NCI-H774 (cell line): Measurements from ENCODE around the gene FHL1.

Experiments used
- DNase-seq: peaks from one replicate; lab custom pipeline; 2025; lab: John Stamatoyannopoulos, UW

The FHL1 gene

GRCh38 chrX:136189222-136189621 lies 41.9 kb downstream of the FHL1 start:
- no peak for DNase-seq

- DNase-seq, result no peak
These were observed 42.8 kb downstream of the FHL1 start for GRCh38 chrX:136190038-136190713.

- DNase-seq, result no peak
These were observed 43.8 kb downstream of the FHL1 start for GRCh38 chrX:136191171-136191570.

GRCh38 chrX:136192135-136192534 lies 44.8 kb downstream of the FHL1 start:
- DNase-seq, result no peak

- DNase-seq, result no peak
These were observed 45.6 kb downstream of the FHL1 start for GRCh38 chrX:136192839-136193414.

- no peak for DNase-seq
These were observed 46.4 kb downstream of the FHL1 start for GRCh38 chrX:136193771-136194170.

GRCh38 chrX:136194536-136194935 lies 47.2 kb downstream of the FHL1 start:
- DNase-seq, result no peak

GRCh38 chrX:136195247-136195646 lies 47.9 kb downstream of the FHL1 start:
- DNase-seq, result no peak

- DNase-seq, result no peak
These were observed 49.4 kb downstream of the FHL1 start for GRCh38 chrX:136196691-136197155.

- DNase-seq, result no peak
These were observed 50.7 kb downstream of the FHL1 start for GRCh38 chrX:136198010-136198409.

- DNase-seq, result no peak
These were observed 51.4 kb downstream of the FHL1 start for GRCh38 chrX:136198678-136199243.

GRCh38 chrX:136199365-136199764 lies 52.0 kb downstream of the FHL1 start:
- no peak for DNase-seq

GRCh38 chrX:136200466-136200865 lies 53.1 kb downstream of the FHL1 start:
- no peak for DNase-seq

- DNase-seq, result no peak
These were observed 54.3 kb downstream of the FHL1 start for GRCh38 chrX:136201601-136202000.

- DNase-seq, result no peak
These were observed 55.6 kb downstream of the FHL1 start for GRCh38 chrX:136202889-136203288.

- DNase-seq, result no peak
These were observed 56.1 kb downstream of the FHL1 start for GRCh38 chrX:136203438-136203837.

GRCh38 chrX:136203951-136204350 lies 56.6 kb downstream of the FHL1 start:
- DNase-seq, result no peak

- no peak for DNase-seq
These were observed 57.2 kb downstream of the FHL1 start for GRCh38 chrX:136204571-136204970.

GRCh38 chrX:136205882-136206380 lies 58.6 kb downstream of the FHL1 start:
- no peak for DNase-seq

GRCh38 chrX:136206916-136207315 lies 59.6 kb downstream of the FHL1 start:
- no peak for DNase-seq

- DNase-seq, result no peak
These were observed 60.2 kb downstream of the FHL1 start for GRCh38 chrX:136207546-136207945.

- no peak for DNase-seq
These were observed 61.8 kb downstream of the FHL1 start for GRCh38 chrX:136209016-136209738.

GRCh38 chrX:136209751-136210150 lies 62.4 kb downstream of the FHL1 start:
- no peak for DNase-seq
